Ishikawa (cell line): Measurements from ENCODE around the gene SKAP1.

Source experiments
- CEBPB ChIP-seq: IDR thresholded peaks from 2 replicates; pipeline ENCODE4 v1.6.1; 2012
- CREB1 ChIP-seq: IDR thresholded peaks from 2 replicates; pipeline ENCODE4 v1.6.1; 2012; ENCODE audit warnings: low read depth
- EP300 ChIP-seq: IDR thresholded peaks from 2 replicates; pipeline ENCODE4 v1.6.1; 2012; ENCODE audit warnings: borderline replicate concordance
- RAD21 ChIP-seq: IDR thresholded peaks from 2 replicates; pipeline ENCODE4 v1.6.1; 2012; ENCODE audit warnings: low read depth
- TAF1 ChIP-seq: IDR thresholded peaks from 2 replicates; pipeline ENCODE4 v1.6.1; 2012; ENCODE audit warnings: low read depth, mild to moderate bottlenecking
- TCF12 ChIP-seq: IDR thresholded peaks from 2 replicates; pipeline ENCODE4 v1.6.1; 2012; ENCODE audit warnings: low read depth
- YY1 ChIP-seq: IDR thresholded peaks from 2 replicates; pipeline ENCODE4 v1.6.1; 2012; ENCODE audit warnings: low read depth
- ZBTB7A ChIP-seq: IDR thresholded peaks from 2 replicates; pipeline ENCODE4 v1.6.1; 2012; ENCODE audit warnings: low read depth
- TF ChIP-seq, protein P1 (sequence below): IDR thresholded peaks from 2 replicates; pipeline ENCODE4 v1.6.1; 2012
- TF ChIP-seq, protein P2 (sequence below): IDR thresholded peaks from 2 replicates; pipeline ENCODE4 v1.6.1; 2012; ENCODE audit warnings: low read depth, mild to moderate bottlenecking

DNA sequence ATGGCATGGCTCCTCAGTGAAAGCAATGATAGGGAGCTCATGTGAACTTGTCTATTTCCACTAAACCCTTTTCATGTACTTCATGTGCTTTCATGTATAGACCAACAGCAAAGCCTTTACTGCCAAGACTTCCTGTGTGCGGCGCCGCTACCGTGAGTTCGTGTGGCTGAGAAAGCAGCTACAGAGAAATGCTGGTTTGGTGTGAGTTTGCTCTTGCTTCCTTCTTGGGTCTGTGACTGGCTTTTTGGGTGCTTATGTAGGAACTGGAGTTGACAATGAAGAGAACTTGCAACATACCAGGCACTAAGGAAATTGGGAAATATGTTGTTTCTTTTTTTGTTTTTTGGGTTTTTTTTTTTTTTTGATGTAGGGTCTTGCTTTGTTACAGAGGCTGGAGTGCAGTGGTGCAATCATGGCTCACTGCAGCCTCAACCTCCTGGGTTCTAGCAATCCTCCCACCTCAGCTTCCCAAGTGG is 316.8 kb downstream of the SKAP1 start:
- TF ChIP-seq, protein P1, sequence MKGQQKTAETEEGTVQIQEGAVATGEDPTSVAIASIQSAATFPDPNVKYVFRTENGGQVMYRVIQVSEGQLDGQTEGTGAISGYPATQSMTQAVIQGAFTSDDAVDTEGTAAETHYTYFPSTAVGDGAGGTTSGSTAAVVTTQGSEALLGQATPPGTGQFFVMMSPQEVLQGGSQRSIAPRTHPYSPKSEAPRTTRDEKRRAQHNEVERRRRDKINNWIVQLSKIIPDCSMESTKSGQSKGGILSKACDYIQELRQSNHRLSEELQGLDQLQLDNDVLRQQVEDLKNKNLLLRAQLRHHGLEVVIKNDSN, result no peak
- TF ChIP-seq YY1 (no peak), CEBPB (no peak), CREB1 (no peak), RAD21 (no peak), TAF1 (no peak), EP300 (no peak), TCF12 (no peak), ZBTB7A (no peak)
- TF ChIP-seq, protein P2, sequence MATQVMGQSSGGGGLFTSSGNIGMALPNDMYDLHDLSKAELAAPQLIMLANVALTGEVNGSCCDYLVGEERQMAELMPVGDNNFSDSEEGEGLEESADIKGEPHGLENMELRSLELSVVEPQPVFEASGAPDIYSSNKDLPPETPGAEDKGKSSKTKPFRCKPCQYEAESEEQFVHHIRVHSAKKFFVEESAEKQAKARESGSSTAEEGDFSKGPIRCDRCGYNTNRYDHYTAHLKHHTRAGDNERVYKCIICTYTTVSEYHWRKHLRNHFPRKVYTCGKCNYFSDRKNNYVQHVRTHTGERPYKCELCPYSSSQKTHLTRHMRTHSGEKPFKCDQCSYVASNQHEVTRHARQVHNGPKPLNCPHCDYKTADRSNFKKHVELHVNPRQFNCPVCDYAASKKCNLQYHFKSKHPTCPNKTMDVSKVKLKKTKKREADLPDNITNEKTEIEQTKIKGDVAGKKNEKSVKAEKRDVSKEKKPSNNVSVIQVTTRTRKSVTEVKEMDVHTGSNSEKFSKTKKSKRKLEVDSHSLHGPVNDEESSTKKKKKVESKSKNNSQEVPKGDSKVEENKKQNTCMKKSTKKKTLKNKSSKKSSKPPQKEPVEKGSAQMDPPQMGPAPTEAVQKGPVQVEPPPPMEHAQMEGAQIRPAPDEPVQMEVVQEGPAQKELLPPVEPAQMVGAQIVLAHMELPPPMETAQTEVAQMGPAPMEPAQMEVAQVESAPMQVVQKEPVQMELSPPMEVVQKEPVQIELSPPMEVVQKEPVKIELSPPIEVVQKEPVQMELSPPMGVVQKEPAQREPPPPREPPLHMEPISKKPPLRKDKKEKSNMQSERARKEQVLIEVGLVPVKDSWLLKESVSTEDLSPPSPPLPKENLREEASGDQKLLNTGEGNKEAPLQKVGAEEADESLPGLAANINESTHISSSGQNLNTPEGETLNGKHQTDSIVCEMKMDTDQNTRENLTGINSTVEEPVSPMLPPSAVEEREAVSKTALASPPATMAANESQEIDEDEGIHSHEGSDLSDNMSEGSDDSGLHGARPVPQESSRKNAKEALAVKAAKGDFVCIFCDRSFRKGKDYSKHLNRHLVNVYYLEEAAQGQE, result no peak
